Pancreas (tissue), 10 donors: ENCODE data around the gene RHBDD1. TPM values are rescaled to one million over a fixed set of nuclear protein-coding genes. Genes with fewer than 3 reads are reported as not detected.

Experiments
- ATAC-seq, 4 donors: fragments of 200-7000 bp; cut with Tn5 transposase; one replicate each; pipeline versions ENCODE4 v1.8.0 to v1.9.1; 2020; ENCODE audit warnings: mild to moderate bottlenecking in 4 of 4, moderate library complexity in 4 of 4
- DNase-seq, 6 donors: peaks; one replicate each; pipeline ENCODE4 v3.0.0-alpha.2; 2020
- FAIRE-seq: peaks from 2 replicates; lab custom pipeline; 2012; peaks lifted over from hg19 to GRCh38; lab: Jason Lieb, UNC
- H3K27ac ChIP-seq, 4 donors: fragments of 200-600 bp; sonication (generic); 1 replicate in 3 of 4; 2 replicates in 1 of 4; pipeline versions ENCODE4 v1.5.0 to v1.8.0; 2020
- H3K27me3 ChIP-seq, 4 donors: fragments of 200-600 bp; one replicate each; pipeline ENCODE4 v1.8.0; 2021
- H3K36me3 ChIP-seq, 3 donors: fragments of 200-600 bp; sonication (generic) in 1 of 3; one replicate each; pipeline versions ENCODE4 v1.5.0 to v1.8.0; 2020 to 2021
- H3K4me1 ChIP-seq, 3 donors: fragments of 200-600 bp; one replicate each; pipeline ENCODE4 v1.8.0; 2021
- H3K4me3 ChIP-seq, 4 donors: fragments of 200-600 bp; sonication (generic) in 2 of 4; one replicate each; pipeline versions ENCODE4 v1.5.0 to v1.8.0; 2020 to 2021
- H3K9me3 ChIP-seq, 4 donors: fragments of 200-600 bp; one replicate each; pipeline ENCODE4 v1.8.0; 2021
- CTCF ChIP-seq, 4 donors: fragments of 200-600 bp; sonication (generic) in 3 of 4; IDR thresholded peaks; one replicate each; pipeline versions ENCODE4 v1.5.0 to v1.8.0; 2021; ENCODE audit warnings: antibody characterized with exemption in 4 of 4
- WGBS, 2 donors: extraction: QIAGEN DNeasy Blood & Tissue Kit; methylation state at CpG; one replicate each; pipeline ENCODE4 v1.1.7; 2013; 5-methylcytosine and 5-hydroxymethylcytosine counted together
- intact Hi-C, 3 donors: fragments of 100-400 bp; cut with DNase I; formaldehyde crosslinking; loops; one replicate each; pipeline versions ENCODE4 v1.11.1 to v1.14.2; 2022
- polyA plus RNA-seq, 2 donors: library from polyadenylated mRNA; stranded (reverse); fragments of 200-250 nt; gene quantifications; one replicate each; pipeline ENCODE4 v1.2.3, GENCODE V29; 2013
- total RNA-seq, 6 donors: library from RNA; stranded (reverse); fragmentation: NEBNext Ultra II Directional in 4 of 6; extraction: Animal tissue kit (Norgen Biotek cat#: 25700) in 4 of 6; gene quantifications; one replicate each; pipeline versions ENCODE4 v1.2.1 to v1.2.4, GENCODE V29; 2021 to 2023
- donor health status: healthy with polysubstance abuse.
- donor health status: DM: no; HTN: no; CAD: no; lungs with moderate emphysema.
- donor health status: DM: no; HTN: no; CAD: no.
- donor health status: control.
- donor health status: control.
- donor health status: Bipolar disorder and iron deficiency.
- donor health status: DM: yes; HTN: yes; CAD: no.
- donor health status: DM: no; HTN: no; CAD: no.
- donor health status: DM: no; HTN: no; CAD: no.
- donor health status: DM: yes; HTN: yes; CAD: no.

The RHBDD1 gene
- total and polyA plus RNA-seq, 8 donors = 3.5 to 28.9 (median 20.1) TPM

GRCh38 chr2:226883296-226883795, 47.5 kb downstream of the RHBDD1 start:
- Histone ChIP-seq H3K4me1 (no peaks in the 10 kb centered on the region), H3K36me3 (no peaks in the 10 kb centered on the region), H3K27ac (no peak overlapping the region), H3K9me3 (no peaks in the 10 kb centered on the region), H3K27me3 (no peaks in the 10 kb centered on the region), H3K4me3 (no peak overlapping the region)
- ATAC-seq (no peak), FAIRE-seq (no peak), DNase-seq (no peak)
- intact Hi-C loops = no loop called here
- TF ChIP-seq CTCF (IDR thresholded peaks at IDR 0.05) = no peak
- 93 to 94% methylated on average over 4 of the region's 4 CpGs for WGBS, 2 donors

GRCh38 chr2:226884166-226884565, 48.3 kb downstream of the RHBDD1 start:
- Histone ChIP-seq H3K4me3 (no peak overlapping the region), H3K9me3 (no peaks in the 10 kb centered on the region), H3K36me3 (no peaks in the 10 kb centered on the region), H3K27me3 (no peaks in the 10 kb centered on the region), H3K27ac (no peak overlapping the region), H3K4me1 (no peaks in the 10 kb centered on the region)
- no peak for TF ChIP-seq CTCF (IDR thresholded peaks at IDR 0.05)
- ATAC-seq = no peak
- intact Hi-C loops = no loop called here
- no peak for DNase-seq
- FAIRE-seq = no peak

- no peak for TF ChIP-seq CTCF (IDR thresholded peaks at IDR 0.05)
- 85 to 86% methylated on average over 8 of the region's 8 CpGs for WGBS, 2 donors
- no peaks in the 10 kb centered on the region for H3K36me3 ChIP-seq
- no peaks in the 10 kb centered on the region for H3K4me1 ChIP-seq
- ATAC-seq (no peak), DNase-seq (no peak), FAIRE-seq (no peak)
- H3K9me3 ChIP-seq = no peaks in the 10 kb centered on the region
- H3K27ac ChIP-seq = no peak overlapping the region
- intact Hi-C loops = no loop called here
- H3K4me3 ChIP-seq = no peak overlapping the region
- no peaks in the 10 kb centered on the region for H3K27me3 ChIP-seq
Observed at GRCh38 chr2:226885769-226886435, 50.0 kb downstream of the RHBDD1 start.

- ATAC-seq = no peak
- no peak overlapping the region for H3K27ac ChIP-seq
- no peak for FAIRE-seq
- no peaks in the 10 kb centered on the region for H3K9me3 ChIP-seq
- H3K4me1 ChIP-seq = no peaks in the 10 kb centered on the region
- no peaks in the 10 kb centered on the region for H3K36me3 ChIP-seq
- no peaks in the 10 kb centered on the region for H3K27me3 ChIP-seq
- intact Hi-C loops = no loop called here
- 77 to 86% methylated on average over 6 of the region's 6 CpGs for WGBS, 2 donors
- no peak for DNase-seq
- no peak for TF ChIP-seq CTCF (IDR thresholded peaks at IDR 0.05)
- H3K4me3 ChIP-seq = no peak overlapping the region
Observed at GRCh38 chr2:226887940-226888339, 52.1 kb downstream of the RHBDD1 start.

- ATAC-seq = no peak
- Histone ChIP-seq H3K4me1 (no peaks in the 10 kb centered on the region), H3K4me3 (no peak overlapping the region), H3K9me3 (no peaks in the 10 kb centered on the region), H3K27me3 (no peaks in the 10 kb centered on the region), H3K27ac (no peak overlapping the region), H3K36me3 (no peaks in the 10 kb centered on the region)
- no peak for TF ChIP-seq CTCF (IDR thresholded peaks at IDR 0.05)
- no peak for FAIRE-seq
- intact Hi-C loops = no loop called here
- WGBS, 2 donors = 81 to 89% methylated on average over 2 of the region's 2 CpGs
- no peak for DNase-seq
Observed at GRCh38 chr2:226888378-226888965, 52.6 kb downstream of the RHBDD1 start.
